ENCODE results near the gene TRAT1. TPM values are rescaled to one million over a fixed set of nuclear protein-coding genes. Genes with fewer than 3 reads are reported as not detected.

The TRAT1 gene
- total RNA-seq, 1 donor from 2014 or later, result not detected

- DNase-seq (ENCODE audit: low read depth in 2 of 2), result no peak
These were observed 38.8 kb downstream of the TRAT1 start for GRCh38 chr3:108861401-108861800.

GRCh38 chr3:108862865-108863798, 40.5 kb downstream of the TRAT1 start:
- DNase-seq (ENCODE audit: low read depth in 2 of 2), result no peak

- no peak for DNase-seq (ENCODE audit: low read depth in 2 of 2)
These were observed 41.2 kb downstream of the TRAT1 start for GRCh38 chr3:108863799-108864135.

- no peak for DNase-seq (ENCODE audit: low read depth in 2 of 2)
These were observed 55.3 kb downstream of the TRAT1 start for GRCh38 chr3:108877901-108878300.

GRCh38 chr3:108879915-108880314, 57.3 kb downstream of the TRAT1 start:
- DNase-seq (ENCODE audit: low read depth in 2 of 2), result no peak

GRCh38 chr3:108882762-108883161, 60.2 kb downstream of the TRAT1 start:
- no peak for DNase-seq (ENCODE audit: low read depth in 2 of 2)

GRCh38 chr3:108883373-108883772, 60.8 kb downstream of the TRAT1 start:
- DNase-seq (ENCODE audit: low read depth in 2 of 2), result no peak

- no peak for DNase-seq (ENCODE audit: low read depth in 2 of 2)
These were observed 64.5 kb downstream of the TRAT1 start for GRCh38 chr3:108887121-108887520.

- DNase-seq (ENCODE audit: low read depth in 2 of 2), result no peak
These were observed 65.2 kb downstream of the TRAT1 start for GRCh38 chr3:108887777-108888176.

- no peak for DNase-seq (ENCODE audit: low read depth in 2 of 2)
These were observed 69.2 kb downstream of the TRAT1 start for GRCh38 chr3:108891833-108892232.

- DNase-seq (ENCODE audit: low read depth in 2 of 2), result no peak
These were observed 72.4 kb downstream of the TRAT1 start for GRCh38 chr3:108894981-108895380.

- no peak for DNase-seq (ENCODE audit: low read depth in 2 of 2)
These were observed 75.3 kb downstream of the TRAT1 start for GRCh38 chr3:108897883-108898282.

- no peak for DNase-seq (ENCODE audit: low read depth in 2 of 2)
These were observed 76.9 kb downstream of the TRAT1 start for GRCh38 chr3:108899530-108899929.

Other genes with a start within 250 kb of the TRAT1 start
- 17.2 and 24.6 TPM in 2 replicates for gene CIP2A, start 233.3 kb upstream of the TRAT1 start, total RNA-seq
- 2.7 and 3.5 TPM in 2 replicates for gene DZIP3, start 233.1 kb upstream of the TRAT1 start, total RNA-seq
- gene RETNLB, start 65.4 kb upstream of the TRAT1 start, total RNA-seq, result not detected in 2 replicates
- not detected in 2 replicates for gene GUCA1C, start 131.1 kb downstream of the TRAT1 start, total RNA-seq